ENCODE results near the gene SPO11. TPM values are rescaled to one million over a fixed set of nuclear protein-coding genes. Genes with fewer than 3 reads are reported as not detected.

The SPO11 gene
- total RNA-seq, 2 experiments from 2014 or later = not detected

- Mint-ChIP-seq H3K36me3 (ENCODE audit: low read depth) (no peaks in the 10 kb centered on the region), H3K27ac (no peak overlapping the region), H3K27me3 (ENCODE audit: low read depth) (no peaks in the 10 kb centered on the region), H3K9me3 (ENCODE audit: insufficient read depth) (no peaks in the 10 kb centered on the region), H3K4me1 (ENCODE audit: low read depth) (peaks cover 5% of the 10 kb centered on the region), H3K4me3 (no peak overlapping the region)
- ChIA-PET CTCF (no interaction called here), POLR2A (no interaction called here)
- DNase-seq (no peak), ATAC-seq (no peak)
These were observed 15.7 kb upstream of the SPO11 start for GRCh38 chr20:57313951-57314350.

GRCh38 chr20:57315083-57315975 is 14.3 kb upstream of the SPO11 start:
- POLR2A ChIA-PET = no interaction called here
- no peak overlapping the region for H3K4me3 Mint-ChIP-seq

GRCh38 chr20:57315976-57316480 is 13.6 kb upstream of the SPO11 start:
- Mint-ChIP-seq H3K27me3 (ENCODE audit: low read depth) (peaks cover 10% of the 10 kb centered on the region), H3K4me3 (no peak overlapping the region), H3K9me3 (ENCODE audit: insufficient read depth) (no peaks in the 10 kb centered on the region), H3K27ac (no peak overlapping the region), H3K36me3 (ENCODE audit: low read depth) (no peaks in the 10 kb centered on the region), H3K4me1 (ENCODE audit: low read depth) (peaks cover 5% of the 10 kb centered on the region)
- ATAC-seq = no peak
- CTCF ChIA-PET = no interaction called here
- POLR2A ChIA-PET = no interaction called here
- no peak for DNase-seq

More at GRCh38 chr20:57315083-57315975, 14.3 kb upstream of the SPO11 start:
- peaks cover 5% of the 10 kb centered on the region for H3K4me1 Mint-ChIP-seq (ENCODE audit: low read depth)
- H3K36me3 Mint-ChIP-seq (ENCODE audit: low read depth) = no peaks in the 10 kb centered on the region
- no peaks in the 10 kb centered on the region for H3K9me3 Mint-ChIP-seq (ENCODE audit: insufficient read depth)
- CTCF ChIA-PET = no interaction called here
- DNase-seq (no peak), ATAC-seq (no peak)
- H3K27me3 Mint-ChIP-seq (ENCODE audit: low read depth) = peaks cover 9% of the 10 kb centered on the region
- H3K27ac Mint-ChIP-seq = no peak overlapping the region

DNA sequence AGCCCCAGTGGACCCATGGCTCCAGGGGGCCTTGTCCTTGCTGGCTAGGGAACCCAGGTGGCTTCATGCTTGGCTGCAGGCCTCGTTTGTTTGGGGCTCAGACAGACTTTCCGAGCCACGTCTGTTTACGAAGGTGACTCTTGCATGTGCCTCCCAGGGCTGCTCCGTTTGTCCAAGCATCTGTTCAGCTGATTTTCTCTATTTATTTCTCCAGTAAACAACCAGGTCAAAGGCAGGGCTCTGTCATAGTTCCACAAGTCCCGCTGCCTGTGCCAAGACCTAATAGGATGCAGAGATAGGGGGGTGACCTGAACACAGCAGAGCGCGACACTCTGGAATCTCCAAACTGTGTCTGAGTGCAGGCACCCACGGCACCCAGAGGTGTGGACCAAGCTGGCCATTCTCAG is 12.8 kb upstream of the SPO11 start:
- Mint-ChIP-seq H3K27me3 (ENCODE audit: low read depth) (peaks cover 15% of the 10 kb centered on the region), H3K9me3 (ENCODE audit: insufficient read depth) (no peaks in the 10 kb centered on the region), H3K4me3 (no peak overlapping the region), H3K27ac (no peak overlapping the region), H3K36me3 (ENCODE audit: low read depth) (no peaks in the 10 kb centered on the region), H3K4me1 (ENCODE audit: low read depth) (peaks cover 5% of the 10 kb centered on the region)
- ChIA-PET CTCF (no interaction called here), POLR2A (no interaction called here)
- no peak for ATAC-seq
- no peak for DNase-seq

DNA sequence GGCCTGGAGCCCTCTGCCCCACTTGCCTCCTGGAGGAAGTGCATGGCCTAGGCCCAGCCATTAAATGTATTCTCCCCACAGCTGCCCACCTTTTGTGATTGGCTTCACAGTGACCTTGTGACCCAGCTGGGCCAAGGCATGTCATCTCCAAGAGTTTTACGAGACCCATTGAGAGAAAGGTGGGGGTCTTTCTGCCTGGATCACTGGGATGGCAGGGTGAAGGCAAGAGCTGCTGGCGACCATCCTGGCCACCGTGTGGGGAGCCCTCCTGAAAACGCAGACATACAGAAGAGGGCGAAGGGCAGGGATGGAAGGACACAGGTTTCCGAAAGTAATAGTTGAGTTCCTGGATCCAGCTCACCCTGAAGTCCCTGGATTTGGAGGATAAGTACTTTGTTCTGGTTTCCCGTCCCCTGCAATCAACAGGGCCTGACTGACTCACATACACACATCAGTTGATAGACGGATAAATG is 12.3 kb upstream of the SPO11 start:
- no peak for ATAC-seq
- Mint-ChIP-seq H3K27ac (no peak overlapping the region), H3K36me3 (ENCODE audit: low read depth) (no peaks in the 10 kb centered on the region), H3K4me3 (no peak overlapping the region), H3K9me3 (ENCODE audit: insufficient read depth) (no peaks in the 10 kb centered on the region), H3K4me1 (ENCODE audit: low read depth) (peaks cover 5% of the 10 kb centered on the region), H3K27me3 (ENCODE audit: low read depth) (peaks cover 19% of the 10 kb centered on the region)
- no peak for DNase-seq
- CTCF ChIA-PET = no interaction called here
- POLR2A ChIA-PET = no interaction called here

DNA sequence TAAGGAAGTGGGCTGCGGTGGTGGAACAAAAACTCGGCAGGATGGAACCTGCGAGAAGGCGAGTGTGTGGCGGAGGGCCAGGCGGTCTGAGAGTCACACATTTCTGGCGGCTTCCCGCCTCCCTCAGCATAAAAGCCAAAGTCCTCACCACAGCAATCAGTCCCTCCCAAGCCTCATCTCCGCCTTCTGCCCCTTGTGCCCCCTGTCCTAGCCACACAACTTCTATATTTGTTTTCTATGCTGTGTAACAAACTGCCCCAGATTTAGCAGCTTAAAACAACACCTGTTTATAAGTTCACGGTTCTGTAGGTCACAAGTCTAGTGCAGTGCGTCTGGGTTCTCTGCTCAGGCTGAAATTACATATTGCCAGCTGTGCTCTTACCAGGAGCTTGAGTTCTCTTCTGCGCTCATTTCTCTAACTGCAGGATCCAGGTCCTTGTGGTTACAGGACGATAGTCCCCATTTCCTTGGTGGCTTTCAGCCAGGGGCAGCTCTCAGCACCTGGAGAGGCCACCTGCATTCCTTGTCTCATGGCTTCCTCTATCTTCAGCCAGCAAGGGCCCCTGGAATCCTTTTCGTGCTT is 11.7 kb upstream of the SPO11 start:
- Mint-ChIP-seq H3K9me3 (ENCODE audit: insufficient read depth) (no peaks in the 10 kb centered on the region), H3K4me1 (ENCODE audit: low read depth) (peaks cover 5% of the 10 kb centered on the region), H3K36me3 (ENCODE audit: low read depth) (no peaks in the 10 kb centered on the region), H3K27me3 (ENCODE audit: low read depth) (peaks cover 24% of the 10 kb centered on the region), H3K4me3 (no peak overlapping the region), H3K27ac (no peak overlapping the region)
- DNase-seq (peak; percentile 38), ATAC-seq (no peak)
- CTCF ChIA-PET = no interaction called here
- POLR2A ChIA-PET = no interaction called here

- Mint-ChIP-seq H3K4me1 (ENCODE audit: low read depth) (peaks cover 5% of the 10 kb centered on the region), H3K27ac (no peak overlapping the region), H3K27me3 (ENCODE audit: low read depth) (peaks cover 32% of the 10 kb centered on the region), H3K9me3 (ENCODE audit: insufficient read depth) (no peaks in the 10 kb centered on the region), H3K4me3 (no peak overlapping the region), H3K36me3 (ENCODE audit: low read depth) (no peaks in the 10 kb centered on the region)
- POLR2A ChIA-PET = no interaction called here
- ATAC-seq = no peak
- DNase-seq = no peak
- CTCF ChIA-PET = no interaction called here
These were observed 10.0 kb upstream of the SPO11 start for GRCh38 chr20:57319584-57319983.

DNA sequence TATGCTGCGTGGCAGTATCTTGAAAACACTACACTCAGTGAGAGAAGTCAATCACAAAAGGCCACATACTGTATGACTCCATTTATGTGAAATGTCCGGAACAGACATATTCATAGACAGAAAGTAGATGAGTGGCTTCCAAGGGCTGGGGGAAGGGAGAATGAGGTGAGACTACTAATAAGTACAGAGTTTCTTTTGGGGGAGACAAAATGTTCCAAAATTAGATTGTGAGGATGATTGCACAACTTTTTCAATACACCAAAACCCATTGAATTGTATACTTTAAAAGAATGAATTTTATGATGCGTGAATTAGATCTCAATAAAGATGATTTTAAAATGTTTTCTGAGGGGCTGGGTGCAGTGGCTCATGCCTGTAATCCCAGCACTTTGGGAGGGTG is 9.2 kb upstream of the SPO11 start:
- no peaks in the 10 kb centered on the region for H3K36me3 Mint-ChIP-seq (ENCODE audit: low read depth)
- no peaks in the 10 kb centered on the region for H3K9me3 Mint-ChIP-seq (ENCODE audit: insufficient read depth)
- CTCF ChIA-PET = no interaction called here
- no peak overlapping the region for H3K27ac Mint-ChIP-seq
- POLR2A ChIA-PET = interaction anchor here (0.7 kb wide), 1 partner anchor 152 kb away, joined by 5 read pairs; no protein-coding TSS in a partner anchor
- ATAC-seq (no peak), DNase-seq (no peak)
- H3K27me3 Mint-ChIP-seq (ENCODE audit: low read depth) = peaks cover 39% of the 10 kb centered on the region
- H3K4me3 Mint-ChIP-seq = no peak overlapping the region
- H3K4me1 Mint-ChIP-seq (ENCODE audit: low read depth) = peaks cover 5% of the 10 kb centered on the region

DNA sequence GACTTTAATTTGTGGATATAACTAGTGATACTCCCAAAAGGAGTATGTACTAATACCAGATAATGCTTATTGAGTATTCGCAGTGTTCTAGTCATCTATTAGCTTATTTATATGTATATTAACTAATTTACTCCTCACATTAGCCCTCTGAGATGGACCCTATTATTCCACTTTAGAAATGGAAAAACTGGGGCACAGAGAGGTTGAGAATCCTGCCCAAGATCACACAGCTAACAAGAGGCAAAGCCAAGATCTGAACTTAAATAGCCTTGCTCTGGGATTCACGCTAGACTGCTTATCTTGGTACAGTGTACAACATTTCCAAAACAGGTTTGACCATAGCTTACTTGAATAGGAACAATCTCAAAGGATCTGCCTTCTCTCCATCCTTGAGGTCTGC is 8.5 kb upstream of the SPO11 start:
- ChIA-PET CTCF (no interaction called here), POLR2A (no interaction called here)
- no peak for DNase-seq
- peaks cover 41% of the 10 kb centered on the region for H3K27me3 Mint-ChIP-seq (ENCODE audit: low read depth)
- peaks cover 5% of the 10 kb centered on the region for H3K4me1 Mint-ChIP-seq (ENCODE audit: low read depth)
- no peaks in the 10 kb centered on the region for H3K9me3 Mint-ChIP-seq (ENCODE audit: insufficient read depth)
- H3K36me3 Mint-ChIP-seq (ENCODE audit: low read depth) = no peaks in the 10 kb centered on the region
- no peak for ATAC-seq
- no peak overlapping the region for H3K4me3 Mint-ChIP-seq
- H3K27ac Mint-ChIP-seq = no peak overlapping the region

GRCh38 chr20:57322476-57322875 is 7.1 kb upstream of the SPO11 start:
- ATAC-seq = no peak
- no peaks in the 10 kb centered on the region for H3K36me3 Mint-ChIP-seq (ENCODE audit: low read depth)
- ChIA-PET POLR2A (interaction anchor here (0.6 kb wide), 1 partner anchor 1814 kb away, joined by 3 read pairs; no protein-coding TSS in a partner anchor), CTCF (no interaction called here)
- no peak overlapping the region for H3K4me3 Mint-ChIP-seq
- H3K4me1 Mint-ChIP-seq (ENCODE audit: low read depth) = peaks cover 5% of the 10 kb centered on the region
- H3K27me3 Mint-ChIP-seq (ENCODE audit: low read depth) = peaks cover 52% of the 10 kb centered on the region
- no peak overlapping the region for H3K27ac Mint-ChIP-seq
- no peaks in the 10 kb centered on the region for H3K9me3 Mint-ChIP-seq (ENCODE audit: insufficient read depth)
- DNase-seq = no peak

DNA sequence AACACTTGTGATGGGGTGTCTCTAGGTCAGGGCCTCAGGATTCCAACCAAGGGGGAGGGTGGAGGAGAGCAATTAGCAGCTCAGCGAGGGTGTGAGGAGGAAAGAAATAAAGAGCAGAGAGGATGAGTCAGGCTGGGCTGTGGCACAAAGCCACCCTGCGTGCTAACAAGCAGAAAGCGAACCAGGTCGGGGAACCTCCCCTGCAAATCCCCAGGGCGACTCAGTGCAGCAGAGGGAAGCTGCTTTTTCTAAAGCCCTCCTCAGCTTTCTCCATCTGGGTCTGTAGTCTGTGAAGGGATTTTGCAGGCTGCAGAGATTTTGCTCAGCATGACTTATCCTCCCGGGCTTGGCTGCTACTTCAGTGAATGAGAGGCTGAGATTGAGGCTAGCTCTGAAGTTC is 6.6 kb upstream of the SPO11 start:
- ATAC-seq (no peak), DNase-seq (no peak)
- no peak overlapping the region for H3K4me3 Mint-ChIP-seq
- H3K36me3 Mint-ChIP-seq (ENCODE audit: low read depth) = no peaks in the 10 kb centered on the region
- H3K4me1 Mint-ChIP-seq (ENCODE audit: low read depth) = peaks cover 2% of the 10 kb centered on the region
- H3K27me3 Mint-ChIP-seq (ENCODE audit: low read depth) = peaks cover 55% of the 10 kb centered on the region
- ChIA-PET CTCF (no interaction called here), POLR2A (interaction anchor here (0.6 kb wide), 1 partner anchor 1814 kb away, joined by 3 read pairs; no protein-coding TSS in a partner anchor)
- no peaks in the 10 kb centered on the region for H3K9me3 Mint-ChIP-seq (ENCODE audit: insufficient read depth)
- H3K27ac Mint-ChIP-seq = no peak overlapping the region

GRCh38 chr20:57325632-57326356 is 3.8 kb upstream of the SPO11 start:
- ATAC-seq (no peak), DNase-seq (peak; percentile 8)
- H3K27me3 Mint-ChIP-seq (ENCODE audit: low read depth) = peaks cover 53% of the 10 kb centered on the region

More at GRCh38 chr20:57325632-57326356, 3.8 kb upstream of the SPO11 start:
- ChIA-PET CTCF (no interaction called here), POLR2A (no interaction called here)
- Mint-ChIP-seq H3K4me3 (no peak overlapping the region), H3K36me3 (ENCODE audit: low read depth) (no peaks in the 10 kb centered on the region), H3K9me3 (ENCODE audit: insufficient read depth) (no peaks in the 10 kb centered on the region), H3K27ac (no peak overlapping the region), H3K4me1 (ENCODE audit: low read depth) (no peaks in the 10 kb centered on the region)

Data from activated CD8-positive, alpha-beta T cell treated with anti-CD3 and anti-CD28 coated beads, Interleukin-2, amount 10 ng/mL, durations not matched to agents 7 days and 5 days (primary cell).